GM19023 (cell line): Measurements from ENCODE around the gene SBF2.
"Not testable (repeated sequence)": the region's sequence is repeated elsewhere in the genome, so short reads cannot be mapped to it uniquely, and the experiment has no call there.

Experiments
- ATAC-seq: cut with Tn5 transposase; IDR thresholded peaks from one replicate; pipeline ENCODE4 v1.9.1; 2021; ENCODE audit warnings: mild to moderate bottlenecking, moderate library complexity; ENCODE audit not compliant: unreplicated experiment

SBF2 gene

GRCh38 chr11:10272132-10272531 is 21.9 kb downstream of the SBF2 start:
- no peak for ATAC-seq

GRCh38 chr11:10268746-10269488 is 25.1 kb downstream of the SBF2 start:
- ATAC-seq = no peak

- no peak for ATAC-seq
These were observed 26.2 kb downstream of the SBF2 start for GRCh38 chr11:10267821-10268220.

GRCh38 chr11:10265936-10266335 is 28.1 kb downstream of the SBF2 start:
- ATAC-seq = no peak

- not testable (repeated sequence) for ATAC-seq
These were observed 29.3 kb downstream of the SBF2 start for GRCh38 chr11:10264716-10265115.

- ATAC-seq = no peak
These were observed 30.1 kb downstream of the SBF2 start for GRCh38 chr11:10263929-10264328.

- ATAC-seq = no peak
These were observed 32.2 kb downstream of the SBF2 start for GRCh38 chr11:10261821-10262220.

GRCh38 chr11:10257478-10257877 is 36.5 kb downstream of the SBF2 start:
- no peak for ATAC-seq

GRCh38 chr11:10255388-10256125 is 38.5 kb downstream of the SBF2 start:
- ATAC-seq = no peak

- ATAC-seq = not testable (repeated sequence)
These were observed 44.4 kb downstream of the SBF2 start for GRCh38 chr11:10249448-10250131.

GRCh38 chr11:10247011-10247410 is 47.0 kb downstream of the SBF2 start:
- ATAC-seq = no peak

GRCh38 chr11:10243896-10244575 is 50.0 kb downstream of the SBF2 start:
- no peak for ATAC-seq

GRCh38 chr11:10236840-10237239 is 57.2 kb downstream of the SBF2 start:
- ATAC-seq = no peak

GRCh38 chr11:10233581-10233980 is 60.4 kb downstream of the SBF2 start:
- no peak for ATAC-seq

GRCh38 chr11:10232756-10233155 is 61.3 kb downstream of the SBF2 start:
- no peak for ATAC-seq

- ATAC-seq = not testable (repeated sequence)
These were observed 62.2 kb downstream of the SBF2 start for GRCh38 chr11:10231803-10232202.

- no peak for ATAC-seq
These were observed 68.5 kb downstream of the SBF2 start for GRCh38 chr11:10225553-10225952.

GRCh38 chr11:10222399-10222798 is 71.6 kb downstream of the SBF2 start:
- no peak for ATAC-seq

GRCh38 chr11:10221342-10221741 is 72.7 kb downstream of the SBF2 start:
- no peak for ATAC-seq

- ATAC-seq = no peak
These were observed 82.5 kb downstream of the SBF2 start for GRCh38 chr11:10211470-10211869.

GRCh38 chr11:10209326-10209725 is 84.7 kb downstream of the SBF2 start:
- no peak for ATAC-seq
